Fibroblast of skin of left biceps (primary cell): ENCODE data around the gene NGEF.
"Not testable (repeated sequence)": the region's sequence is repeated elsewhere in the genome, so short reads cannot be mapped to it uniquely, and the experiment has no call there.

Source experiments
- DNase-seq, 2 experiments: peaks; one replicate each; pipeline ENCODE4 v3.0.0-alpha.2; 2013; ENCODE audit warnings: low read depth in 2 of 2

The NGEF gene

DNA sequence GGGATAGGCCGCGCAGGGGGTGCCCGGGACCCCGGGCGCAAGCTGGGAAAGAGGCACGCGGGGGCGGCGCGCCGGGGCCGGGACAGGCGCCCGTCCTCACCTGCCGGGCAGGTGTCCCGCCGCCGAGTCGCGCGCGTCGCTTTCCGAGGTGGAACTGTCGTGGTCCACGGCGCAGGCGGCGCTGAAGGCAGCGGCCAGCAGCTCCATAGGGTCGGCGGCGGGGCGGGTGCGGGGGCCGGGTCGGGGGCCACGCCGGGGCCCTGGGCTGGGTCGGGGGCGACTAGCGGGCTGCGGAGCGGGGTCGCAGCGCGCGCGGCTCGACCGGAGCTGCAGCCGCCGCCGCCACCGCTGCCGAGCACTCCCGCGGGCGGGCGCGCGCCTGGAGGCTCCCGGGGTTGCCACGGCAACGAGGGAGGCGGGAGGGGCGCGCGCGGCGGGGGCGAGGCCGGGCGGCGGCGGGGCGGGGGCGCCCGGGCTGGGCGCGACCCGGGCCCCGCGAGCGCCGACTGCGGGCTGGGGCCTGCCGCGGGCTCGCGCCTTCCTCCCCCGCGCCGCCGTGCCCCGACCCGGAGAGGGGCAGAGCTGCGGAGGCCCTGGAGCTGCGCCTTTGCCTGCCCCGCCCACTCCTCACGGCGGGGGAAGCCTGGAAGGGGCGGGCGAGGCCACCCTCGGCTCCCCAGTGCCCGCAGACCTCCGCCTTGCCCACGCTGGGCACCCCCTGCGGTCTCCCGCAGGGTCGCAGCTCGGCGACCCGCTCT, 85.1 kb downstream of the NGEF start:
- DNase-seq, result no peak

DNA sequence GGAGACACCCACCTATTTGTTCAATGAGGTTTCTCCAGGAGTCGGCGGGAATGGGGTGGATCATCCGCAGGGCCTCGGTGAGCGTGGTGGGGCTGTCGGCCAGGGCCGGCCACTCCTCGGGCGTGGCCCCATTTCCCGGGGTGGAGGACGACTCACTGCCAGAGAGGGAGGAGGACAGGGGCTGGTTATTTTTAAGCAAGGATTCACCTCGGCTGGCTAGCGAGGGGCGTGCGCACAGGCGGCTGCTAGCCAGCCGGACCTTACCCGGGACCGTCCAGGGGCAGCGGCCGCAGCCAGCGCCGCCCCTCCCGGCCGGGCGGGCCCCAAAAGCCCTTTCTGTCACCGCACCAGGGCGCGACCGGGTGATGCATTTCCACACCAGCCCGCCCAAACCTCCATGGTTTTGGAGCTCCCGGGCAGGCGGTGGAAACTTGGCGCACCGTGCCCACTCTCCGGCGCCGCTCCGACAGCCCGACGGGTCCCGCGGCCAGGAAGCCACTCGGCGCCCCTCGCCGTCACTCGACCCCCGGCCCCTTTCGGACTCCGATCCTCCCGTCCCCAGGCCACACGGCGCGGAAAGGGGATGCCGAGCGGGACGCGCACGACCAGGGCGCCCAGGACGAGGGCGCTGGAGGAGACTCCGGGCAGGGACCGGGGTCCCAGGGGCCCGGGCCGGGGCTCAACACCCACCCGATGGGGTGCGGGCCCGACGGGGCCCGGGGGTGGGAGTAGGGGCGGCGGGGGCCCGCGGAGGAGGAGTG, 85.8 kb downstream of the NGEF start:
- DNase-seq, result no peak

DNA sequence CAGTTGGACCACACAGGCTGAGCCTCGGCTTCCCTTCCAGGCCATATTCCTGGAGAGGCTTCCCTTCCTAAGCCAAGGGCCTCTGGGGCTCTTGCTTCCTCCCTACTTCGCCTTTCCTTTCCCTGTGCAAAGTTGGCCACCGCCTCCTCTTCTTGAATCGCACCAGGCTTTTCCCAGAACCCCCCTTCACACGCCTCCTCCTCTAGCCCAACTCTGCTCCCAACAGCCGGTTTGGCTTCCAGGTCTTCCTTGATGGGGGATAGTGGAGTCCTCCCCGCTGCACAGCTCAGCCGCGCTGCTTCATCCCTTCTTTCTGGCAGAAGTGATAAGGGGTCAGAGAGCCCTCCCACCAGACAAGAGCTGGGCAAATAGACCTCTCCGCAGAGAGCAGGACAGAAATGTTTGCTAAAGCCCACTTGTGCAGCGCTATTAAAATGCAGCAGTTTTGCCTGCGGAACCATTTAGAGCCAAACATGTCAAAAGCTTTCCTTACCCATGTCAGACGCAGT, 86.6 kb downstream of the NGEF start:
- no peak for DNase-seq

DNA sequence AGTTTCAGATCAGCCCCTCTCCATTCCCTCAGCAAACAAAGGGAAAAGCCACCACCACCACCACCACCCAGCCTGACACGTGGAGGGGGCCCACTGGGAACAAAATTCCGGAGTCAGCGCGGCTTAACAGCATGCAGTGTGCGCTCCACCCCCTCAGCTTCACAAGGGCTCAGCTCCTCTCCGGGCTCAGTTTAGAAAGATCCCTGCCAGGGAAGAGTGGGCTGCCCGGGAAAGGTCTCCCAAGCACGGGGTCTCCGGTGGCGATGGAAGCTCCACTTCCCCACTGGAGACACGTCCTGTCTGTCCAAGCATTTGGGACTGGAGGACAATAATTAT, 87.3 kb downstream of the NGEF start:
- no peak for DNase-seq

DNA sequence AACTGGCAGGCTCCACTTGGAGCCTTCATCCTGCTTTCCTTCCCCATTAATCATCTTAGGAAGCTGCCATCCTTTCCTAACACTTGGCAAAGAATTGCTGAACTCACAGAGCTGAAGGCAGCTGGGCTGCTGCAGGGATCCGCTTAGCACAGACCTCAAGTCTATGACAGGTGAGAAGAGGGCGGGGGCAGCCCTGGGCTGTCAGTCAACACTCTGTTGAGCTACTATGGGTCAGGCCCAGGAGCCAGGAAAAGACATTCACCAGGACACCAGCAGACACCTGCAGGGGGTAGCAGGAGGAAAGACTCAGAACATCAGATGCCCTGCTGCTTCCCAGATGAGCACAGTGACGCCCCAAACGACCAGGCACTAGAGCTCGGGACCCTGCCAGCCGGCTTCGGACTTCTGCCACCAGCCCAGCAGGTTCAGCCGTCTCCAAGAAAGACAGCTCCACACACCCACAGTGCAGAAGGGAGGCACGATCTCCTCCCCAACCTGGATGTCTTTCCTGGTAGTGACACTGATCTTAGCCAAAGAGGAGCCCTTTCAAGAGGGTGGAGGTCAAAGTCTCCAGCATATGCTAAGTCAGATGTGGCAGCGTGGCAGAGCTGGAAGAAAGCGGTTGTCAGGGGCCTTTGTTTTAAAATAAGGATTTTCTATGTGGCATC, 87.8 kb downstream of the NGEF start:
- DNase-seq, result no peak

DNA sequence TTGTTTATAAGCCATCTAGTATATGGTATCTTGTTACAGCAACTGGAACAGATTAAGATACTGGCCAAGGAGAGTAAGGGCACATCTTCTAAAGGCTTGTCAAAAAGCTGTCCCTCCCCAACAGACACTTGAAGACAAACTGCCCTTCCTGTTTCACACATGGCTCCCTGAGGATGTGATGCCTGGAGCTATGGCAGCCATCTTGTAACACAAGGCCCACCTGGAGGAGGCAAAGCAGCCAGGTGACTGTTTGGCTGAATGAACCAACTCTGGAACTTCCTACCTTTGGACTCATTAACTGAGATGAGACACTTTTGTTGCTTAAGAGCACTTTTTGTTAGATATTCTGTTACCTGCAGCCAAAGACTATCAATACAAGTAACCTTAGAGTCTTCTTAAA, 88.6 kb downstream of the NGEF start:
- no peak for DNase-seq

DNA sequence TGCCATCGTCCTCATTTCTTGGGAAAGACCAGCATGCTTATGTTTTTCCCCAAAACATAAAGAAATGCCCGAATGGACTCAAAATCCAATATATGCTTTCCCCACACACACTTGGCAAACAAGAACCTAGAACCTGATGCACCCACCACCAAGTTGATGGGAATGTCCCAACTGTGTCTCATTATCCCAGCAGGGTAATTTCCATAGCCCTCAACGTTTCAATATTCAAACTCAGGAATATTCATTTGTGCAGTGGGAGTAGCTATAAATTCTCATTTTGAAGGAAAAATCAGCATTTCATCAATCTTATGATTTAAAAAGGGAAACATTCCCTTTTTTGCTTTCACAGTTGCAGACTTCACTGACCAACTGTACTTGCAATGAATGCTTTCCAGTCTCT, 92.3 kb downstream of the NGEF start:
- DNase-seq, result no peak

DNA sequence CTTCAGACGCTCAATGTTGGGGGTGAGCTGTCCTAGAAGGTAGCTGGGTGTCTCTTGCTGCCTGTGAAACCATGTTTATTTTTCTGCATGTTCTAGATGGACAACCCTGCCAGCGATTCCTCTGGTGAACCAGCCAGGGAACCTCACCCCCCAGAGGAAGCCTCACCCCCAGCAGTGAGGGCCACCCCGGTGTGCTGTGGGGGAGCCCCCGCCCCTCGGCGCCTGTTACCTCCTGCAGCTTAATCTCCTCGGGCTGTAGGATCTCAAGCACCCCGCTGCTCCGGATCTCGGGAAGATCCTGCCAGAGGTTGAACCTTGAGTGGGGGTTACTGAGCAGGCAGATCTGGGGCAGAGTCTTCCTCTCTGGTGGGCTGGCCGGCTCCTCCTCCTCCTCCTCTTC, 93.0 kb downstream of the NGEF start:
- no peak for DNase-seq

DNA sequence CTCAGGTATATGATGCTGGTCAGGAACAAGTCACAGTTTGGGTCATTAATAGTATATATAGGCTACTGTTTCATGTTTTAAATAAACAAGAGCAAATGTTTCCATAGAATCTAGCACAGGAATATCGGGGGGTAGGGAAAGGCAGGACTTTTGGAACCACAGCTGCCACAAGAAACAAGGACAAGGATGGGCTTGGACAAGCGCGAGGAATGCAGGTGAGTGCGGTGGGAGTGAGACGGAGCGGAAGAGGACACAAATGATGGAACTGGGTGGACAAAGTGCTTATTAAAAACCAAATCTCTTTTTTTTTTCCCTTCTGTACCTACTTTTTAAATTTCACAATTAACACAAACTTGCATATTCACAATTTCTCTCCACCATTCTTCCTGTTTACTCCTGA, 93.9 kb downstream of the NGEF start:
- no peak for DNase-seq

DNA sequence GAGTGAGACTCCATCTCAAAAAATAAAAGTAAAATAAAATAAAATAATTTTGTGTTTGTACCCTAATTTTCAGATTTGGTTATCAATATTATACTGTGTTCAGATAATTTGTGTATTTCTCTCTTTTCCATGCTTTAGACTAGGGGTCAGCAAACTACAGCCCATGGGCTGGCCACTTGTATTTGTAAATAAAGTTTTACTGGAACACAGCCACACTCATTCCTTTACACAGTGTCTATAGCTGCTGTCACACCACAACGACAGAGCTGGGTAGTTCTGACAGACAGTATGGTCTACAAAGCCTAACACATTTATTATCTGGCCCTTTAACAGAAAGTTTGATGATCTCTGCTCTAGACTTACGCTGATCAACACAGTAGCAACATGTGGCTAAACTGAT, 99.2 kb downstream of the NGEF start:
- DNase-seq, result no peak

DNA sequence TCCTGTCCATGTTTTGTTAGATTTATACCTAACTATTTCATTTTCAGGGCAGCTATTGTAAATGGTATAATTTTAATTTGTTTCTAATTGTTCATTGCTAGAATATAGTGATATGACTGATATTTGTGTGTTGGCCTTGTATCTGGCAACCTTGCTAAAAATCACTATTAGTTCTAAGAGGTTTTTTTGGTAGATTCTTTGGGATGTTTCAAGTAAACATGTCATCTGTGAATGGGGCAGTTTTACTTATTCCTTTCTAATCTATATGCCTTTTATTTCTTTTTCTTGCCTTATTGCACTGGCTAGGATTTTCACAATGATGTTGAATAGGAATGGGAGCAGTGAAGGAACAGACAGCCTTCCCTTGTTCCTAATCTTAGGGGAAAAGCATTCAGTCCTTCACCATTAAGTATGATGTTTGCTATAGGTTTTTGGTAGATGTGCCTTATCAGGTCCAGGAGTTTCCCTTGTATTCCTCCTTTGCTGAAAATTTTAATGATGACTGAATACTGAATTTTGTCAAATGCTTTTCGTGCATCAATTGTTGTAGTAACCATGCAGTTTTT, 101.3 kb downstream of the NGEF start:
- DNase-seq, result no peak

DNA sequence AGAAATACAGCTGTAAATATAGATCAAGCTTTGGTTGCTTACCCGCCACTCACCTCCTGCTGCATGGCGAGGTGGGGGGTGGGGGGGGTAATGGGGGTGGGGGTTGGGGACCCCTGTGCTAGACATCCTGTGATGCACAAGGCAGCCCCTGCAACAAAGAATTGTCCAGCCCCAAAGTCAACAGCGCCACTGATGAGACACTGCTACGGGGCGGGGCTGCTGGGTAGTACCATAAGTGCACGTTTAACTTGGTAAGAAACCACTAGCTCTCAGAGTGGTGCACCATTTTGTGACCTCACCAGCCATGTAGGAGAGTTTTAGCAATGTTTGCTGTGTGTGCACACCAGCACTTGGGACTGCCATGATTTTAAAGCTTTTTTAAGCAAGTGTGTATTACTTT, 102.7 kb downstream of the NGEF start:
- no peak for DNase-seq

DNA sequence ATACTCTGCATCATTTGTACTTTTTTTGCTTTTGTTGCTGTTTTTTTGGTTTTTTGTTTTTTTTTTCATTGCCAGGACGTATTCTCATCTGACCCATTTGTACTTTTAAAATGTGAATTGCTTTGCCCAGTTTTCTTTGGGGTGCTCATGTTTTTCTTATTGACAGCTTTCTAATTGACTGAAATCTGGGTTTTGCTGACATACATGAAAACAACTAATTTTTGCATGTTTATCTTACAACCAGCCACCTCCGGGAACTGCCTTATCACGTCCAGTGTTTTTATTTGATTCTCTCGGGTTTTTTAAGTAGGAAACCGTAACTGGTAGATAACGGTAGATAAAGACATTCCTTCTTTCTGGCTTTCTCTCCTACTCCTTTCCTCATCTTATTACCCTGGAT, 104.4 kb downstream of the NGEF start:
- no peak for DNase-seq

DNA sequence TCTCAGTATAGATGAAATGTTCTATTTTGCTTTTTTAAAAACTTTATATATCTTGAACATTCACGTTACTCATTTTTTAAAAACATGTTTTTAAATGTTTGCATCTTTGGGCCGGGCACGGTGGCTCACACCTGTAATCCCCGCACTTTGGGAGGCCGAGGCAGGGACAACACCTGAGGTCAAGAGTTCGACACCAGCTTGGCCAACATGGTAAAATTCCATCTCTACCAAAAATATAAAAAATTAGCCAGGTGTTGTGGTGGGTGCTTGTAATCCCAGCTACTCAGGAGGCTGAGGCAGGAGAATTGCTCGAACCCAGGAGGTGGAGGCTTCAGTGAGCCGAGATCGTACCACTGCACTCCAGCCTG, 105.4 kb downstream of the NGEF start:
- DNase-seq, result not testable (repeated sequence)

DNA sequence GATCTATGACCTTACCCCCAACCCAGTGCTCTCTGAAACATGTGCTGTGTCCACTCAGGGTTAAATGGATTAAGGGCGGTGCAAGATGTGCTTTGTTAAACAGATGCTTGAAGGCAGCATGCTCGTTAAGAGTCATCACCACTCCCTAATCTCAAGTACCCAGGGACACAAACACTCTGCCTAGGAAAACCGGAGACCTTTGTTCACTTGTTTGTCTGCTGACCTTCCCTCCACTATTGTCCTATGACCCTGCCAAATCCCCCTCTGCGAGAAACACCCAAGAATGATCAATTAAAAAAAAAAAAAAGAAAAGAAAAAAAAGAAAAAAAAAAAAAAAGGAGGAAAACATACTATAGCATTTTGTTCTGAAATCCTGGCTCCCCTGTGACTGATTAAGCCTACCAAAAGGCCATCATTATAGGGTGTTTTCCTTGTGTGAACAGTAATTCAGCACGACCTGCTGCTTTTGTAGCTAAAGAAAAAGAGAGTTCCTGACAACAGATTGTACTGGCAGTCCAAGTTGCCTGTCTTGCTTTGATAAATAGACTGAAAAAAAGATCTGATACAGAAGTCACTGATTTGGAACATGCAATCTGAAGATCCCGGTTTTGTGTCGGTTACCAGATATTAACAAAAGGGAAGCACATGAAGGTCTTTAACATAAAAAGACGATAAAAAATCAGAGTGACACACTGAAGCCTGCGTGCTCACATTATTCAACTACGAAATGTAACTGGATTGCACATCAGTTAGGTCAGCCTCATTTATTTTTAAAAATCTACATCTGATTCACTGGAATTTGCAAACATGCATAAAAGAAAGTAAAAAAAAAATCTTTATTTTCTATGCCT, 106.0 kb downstream of the NGEF start:
- not testable (repeated sequence) for DNase-seq

DNA sequence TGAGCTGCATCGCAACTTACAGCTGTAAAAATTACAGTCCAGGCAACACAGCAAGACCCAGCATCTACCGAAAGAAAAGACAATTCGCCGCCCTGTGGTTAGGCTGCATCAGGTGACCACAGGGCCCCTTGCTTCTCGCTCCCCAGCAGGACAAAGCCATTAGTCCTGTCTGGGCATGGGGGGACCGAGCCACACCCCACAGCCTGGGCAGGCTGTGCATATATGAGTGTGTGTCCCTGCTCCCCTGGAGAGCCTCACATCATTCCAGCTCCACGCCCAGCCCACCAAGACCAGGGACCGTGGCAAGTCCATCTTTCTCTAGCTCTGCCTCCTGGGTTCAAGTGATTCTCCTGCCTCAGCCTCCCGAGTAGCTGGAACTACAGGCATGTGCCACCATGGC, 109.1 kb downstream of the NGEF start:
- DNase-seq, result no peak

DNA sequence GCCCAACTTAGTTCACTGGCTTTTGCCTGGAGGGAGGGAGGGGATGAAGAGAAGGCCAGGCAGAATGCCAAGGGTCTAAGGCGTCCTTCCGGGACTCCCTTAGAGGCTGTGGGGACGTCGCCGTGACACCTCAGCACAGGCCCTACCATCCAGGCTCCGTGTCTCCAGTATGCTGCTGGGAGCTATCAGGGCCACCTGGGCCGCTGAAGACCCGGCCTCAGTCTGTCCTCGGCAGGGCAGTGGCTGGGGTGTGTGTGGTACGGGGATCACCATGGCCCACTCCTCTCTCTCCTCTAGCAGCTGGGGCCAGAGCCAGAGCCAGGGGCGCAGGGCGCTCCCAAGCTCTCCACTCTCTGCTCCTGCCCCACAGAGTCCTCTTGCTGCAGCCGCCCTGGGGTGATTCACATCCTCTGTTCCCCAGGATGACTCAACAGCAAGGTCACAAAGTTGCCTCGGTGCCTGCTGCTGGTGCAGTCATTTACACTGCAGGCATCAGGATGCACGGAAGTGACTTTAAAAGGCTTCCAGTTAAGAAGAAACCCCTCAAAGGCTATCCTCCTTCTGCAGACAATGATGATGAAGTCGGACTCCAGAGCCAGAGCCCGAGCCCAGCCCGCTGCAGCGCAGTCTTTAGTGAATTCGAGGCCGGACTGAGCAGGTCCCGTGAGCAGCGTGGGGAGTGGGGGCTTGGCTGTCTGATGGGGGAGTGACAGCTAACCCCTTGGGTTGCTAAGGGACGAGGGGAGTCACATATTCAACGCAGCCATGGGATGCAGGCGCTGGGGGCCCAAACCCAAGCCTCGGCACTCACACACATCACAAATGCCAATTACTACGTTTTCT, 111.1 kb downstream of the NGEF start:
- DNase-seq, result peak; percentile 27 to 40

DNA sequence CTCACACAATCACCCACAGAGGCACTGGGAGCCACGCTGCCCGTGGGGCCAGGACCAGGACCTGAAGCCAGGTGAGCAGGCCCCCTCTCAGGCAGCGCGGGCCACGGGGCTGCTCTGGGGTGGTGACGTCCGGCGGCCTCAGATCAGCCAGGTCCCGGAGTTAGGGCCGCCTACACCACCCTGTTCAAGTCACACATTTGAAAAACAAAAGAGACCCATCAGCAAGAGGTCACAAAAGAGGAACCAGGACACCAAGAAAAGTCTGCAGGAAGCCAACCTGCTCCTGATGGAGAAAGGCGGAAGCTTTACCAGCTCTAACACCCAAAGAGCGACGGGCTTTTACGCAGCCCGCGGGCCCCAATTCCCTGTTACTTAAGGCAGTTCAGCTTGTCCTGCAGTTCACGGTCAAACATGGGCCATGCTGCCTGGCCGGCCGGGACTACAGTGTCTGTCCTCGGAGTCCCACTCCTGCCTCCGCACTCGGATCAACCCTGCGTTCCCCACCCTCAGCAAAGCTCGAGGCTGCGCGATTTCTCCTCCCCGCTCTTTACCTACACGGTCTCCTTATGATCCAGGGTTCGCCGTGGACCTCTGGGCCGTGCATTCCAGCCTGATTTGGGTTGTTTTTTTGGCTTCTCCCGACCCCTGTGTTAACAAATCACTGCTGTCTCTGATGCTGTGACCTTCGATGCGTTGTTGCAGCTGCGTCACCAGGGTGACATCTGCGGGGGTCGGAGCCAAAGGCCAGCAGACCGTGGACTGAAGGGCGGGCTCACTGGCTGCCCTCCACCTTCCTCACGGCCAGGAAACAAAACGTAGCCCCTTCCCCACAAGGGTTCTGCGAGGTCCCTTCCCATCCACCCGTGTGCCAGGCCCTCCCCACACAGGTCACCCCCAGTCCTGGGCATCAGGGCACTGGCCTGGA, 112.0 kb downstream of the NGEF start:
- no peak for DNase-seq
